RPMI8226 (cell line): Measurements from ENCODE around the gene UCN.
"Not testable (repeated sequence)": the region's sequence is repeated elsewhere in the genome, so short reads cannot be mapped to it uniquely, and the experiment has no call there.

Experiments used
- DNase-seq: peaks from one replicate; pipeline ENCODE4 v3.0.0-alpha.2; 2015

Gene UCN

GRCh38 chr2:27281855-27282559 lies 26.2 kb downstream of the UCN start, which contains the start of gene TRIM54:
Gene TRIM54, plus strand, starts transcription at chr2:27282429. Its CDS starts 303 bp downstream, at chr2:27282732.
- DNase-seq: no peak

GRCh38 chr2:27281442-27281841 lies 26.8 kb downstream of the UCN start:
- no peak for DNase-seq

- DNase-seq: no peak
Observed at GRCh38 chr2:27280826-27281225, 27.4 kb downstream of the UCN start.

GRCh38 chr2:27278010-27278409 lies 30.2 kb downstream of the UCN start:
- DNase-seq: no peak

GRCh38 chr2:27275211-27276150 lies 32.8 kb downstream of the UCN start, which contains the start of gene DNAJC5G:
Gene DNAJC5G, plus strand, starts transcription at chr2:27275433. Its CDS starts 1,296 bp downstream, at chr2:27276729.
- DNase-seq: no peak

GRCh38 chr2:27272537-27273522 lies 35.4 kb downstream of the UCN start:
- DNase-seq: not testable (repeated sequence)

GRCh38 chr2:27271631-27272340 lies 36.5 kb downstream of the UCN start:
- no peak for DNase-seq

GRCh38 chr2:27270670-27271069 lies 37.6 kb downstream of the UCN start:
- no peak for DNase-seq

- no peak for DNase-seq
Observed at GRCh38 chr2:27270131-27270530, 38.1 kb downstream of the UCN start.

GRCh38 chr2:27268296-27268695 lies 39.9 kb downstream of the UCN start:
- DNase-seq: not testable (repeated sequence)

- DNase-seq: no peak
Observed at GRCh38 chr2:27265536-27265870, 42.7 kb downstream of the UCN start.

- peak; percentile 76 for DNase-seq
Observed at GRCh38 chr2:27264753-27265535, 43.3 kb downstream of the UCN start.

GRCh38 chr2:27264253-27264752 lies 43.9 kb downstream of the UCN start:
- DNase-seq: peak; percentile 44

GRCh38 chr2:27263287-27264252 lies 44.7 kb downstream of the UCN start:
- DNase-seq: peak; percentile 29

GRCh38 chr2:27262379-27263286 lies 45.6 kb downstream of the UCN start, which contains the start of gene SLC30A3:
Gene SLC30A3, minus strand, starts transcription at chr2:27263047. Its CDS starts 141 bp downstream, at chr2:27262906.
- peak; percentile 76 for DNase-seq

GRCh38 chr2:27261926-27262298 lies 46.3 kb downstream of the UCN start:
- no peak for DNase-seq

GRCh38 chr2:27261241-27261925 lies 46.9 kb downstream of the UCN start:
- DNase-seq: no peak

- DNase-seq: no peak
Observed at GRCh38 chr2:27258051-27258450, 50.2 kb downstream of the UCN start.
